Measurements from ENCODE around the gene OBP2A.
A peak's percentile ranks its signal among the peaks of the same experiment; 100 is the strongest.
"Not testable (repeated sequence)": the region's sequence is repeated elsewhere in the genome, so short reads cannot be mapped to it uniquely, and the experiment has no call there.

OBP2A gene

DNA sequence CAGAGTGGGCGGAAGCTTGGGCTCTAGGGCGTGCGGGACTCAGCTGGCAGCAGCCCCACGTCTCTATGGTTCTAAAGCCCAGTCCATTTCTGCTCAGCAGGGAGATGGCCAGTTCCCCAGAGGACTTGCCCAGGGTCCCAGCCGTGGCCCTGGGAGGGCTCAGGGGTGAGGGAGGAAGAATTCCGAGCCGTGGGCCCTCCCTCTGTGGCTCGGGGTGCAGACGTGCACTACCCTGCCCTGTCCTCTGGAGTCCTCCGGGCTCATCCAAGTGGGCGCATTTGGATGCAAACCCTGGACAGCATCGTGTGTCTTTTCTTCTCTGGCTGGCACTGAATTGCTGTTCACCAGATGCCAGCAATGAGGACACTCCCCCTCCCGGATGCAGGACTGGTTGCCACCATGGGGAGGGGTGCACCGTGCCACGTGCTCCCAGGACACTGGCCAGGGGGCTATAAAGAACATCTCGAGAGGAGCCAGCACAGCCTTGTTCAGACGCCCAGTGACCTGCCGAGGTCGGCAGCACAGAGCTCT is at the start of gene OBP2A:
TSS of gene OBP2A (plus strand) at position 481 of the 531 bp plus-strand sequence. CDS start 55 bp downstream, outside the sequence.
- H3K9me3 Mint-ChIP-seq (ENCODE audit: low read depth); H3K36me3 Mint-ChIP-seq; H3K27ac Mint-ChIP-seq; H3K27me3 Mint-ChIP-seq; H3K4me1 Mint-ChIP-seq (ENCODE audit: low read depth); H3K4me3 Mint-ChIP-seq: not testable (repeated sequence)

- H3K4me3 Mint-ChIP-seq = peak overlapping the region; percentile 78
- no peaks in the 10 kb centered on the region for H3K36me3 Mint-ChIP-seq
- H3K27me3 Mint-ChIP-seq = no peaks in the 10 kb centered on the region
- H3K4me1 Mint-ChIP-seq (ENCODE audit: low read depth) = peaks cover 14% of the 10 kb centered on the region
- no peaks in the 10 kb centered on the region for H3K9me3 Mint-ChIP-seq (ENCODE audit: low read depth)
- no peak overlapping the region for H3K27ac Mint-ChIP-seq
Measured at GRCh38 chr9:135498381-135499126, 47.4 kb upstream of the OBP2A start.

DNA sequence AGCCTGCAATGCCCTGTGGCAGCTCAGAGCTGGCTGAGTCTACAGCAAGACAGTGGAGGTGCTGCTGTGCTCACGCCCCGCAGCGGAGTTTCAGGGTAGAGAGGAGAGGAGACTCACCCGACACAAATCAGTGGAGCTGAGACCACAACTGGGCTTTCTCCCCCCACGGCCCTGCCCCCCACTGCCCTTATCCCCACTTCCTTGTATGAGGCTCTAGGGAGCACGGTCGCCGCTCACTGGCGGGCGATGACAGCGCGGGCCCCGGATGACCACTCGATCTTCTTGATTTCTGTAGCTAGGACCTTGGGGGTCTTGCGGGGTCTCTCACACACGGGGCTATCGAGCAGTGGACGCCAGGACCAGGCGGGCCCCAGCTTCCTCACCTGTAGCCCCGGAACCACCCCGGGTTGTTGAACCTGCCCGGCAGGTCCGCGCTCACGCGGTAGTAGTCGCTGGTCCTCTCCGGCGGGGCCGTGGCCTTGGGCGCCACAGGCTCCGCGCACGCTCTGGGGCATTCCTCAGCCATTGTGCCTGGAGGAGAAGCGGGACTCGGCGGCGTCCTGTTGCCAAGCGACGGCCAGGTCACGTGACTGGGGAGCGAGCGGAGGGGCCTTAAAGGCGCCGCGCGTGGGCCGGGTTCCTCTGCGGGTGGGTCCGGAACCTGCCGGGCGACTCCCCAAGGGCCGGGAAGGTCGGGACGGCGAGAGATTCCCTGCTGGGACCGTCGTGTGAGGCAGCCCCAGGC is 46.4 kb upstream of the OBP2A start:
- Mint-ChIP-seq H3K4me1 (ENCODE audit: low read depth) (peaks cover 17% of the 10 kb centered on the region), H3K36me3 (peaks cover under 1% of the 10 kb centered on the region), H3K9me3 (ENCODE audit: low read depth) (no peaks in the 10 kb centered on the region), H3K27ac (no peak overlapping the region), H3K27me3 (no peaks in the 10 kb centered on the region), H3K4me3 (peak overlapping the region; percentile 78)

- Mint-ChIP-seq H3K9me3 (ENCODE audit: low read depth) (no peaks in the 10 kb centered on the region), H3K27me3 (no peaks in the 10 kb centered on the region), H3K4me3 (peak overlapping the region; percentile 91), H3K4me1 (ENCODE audit: low read depth) (peaks cover 19% of the 10 kb centered on the region), H3K36me3 (peaks cover 2% of the 10 kb centered on the region), H3K27ac (no peak overlapping the region)
Measured at GRCh38 chr9:135500071-135500524, 45.8 kb upstream of the OBP2A start.

DNA sequence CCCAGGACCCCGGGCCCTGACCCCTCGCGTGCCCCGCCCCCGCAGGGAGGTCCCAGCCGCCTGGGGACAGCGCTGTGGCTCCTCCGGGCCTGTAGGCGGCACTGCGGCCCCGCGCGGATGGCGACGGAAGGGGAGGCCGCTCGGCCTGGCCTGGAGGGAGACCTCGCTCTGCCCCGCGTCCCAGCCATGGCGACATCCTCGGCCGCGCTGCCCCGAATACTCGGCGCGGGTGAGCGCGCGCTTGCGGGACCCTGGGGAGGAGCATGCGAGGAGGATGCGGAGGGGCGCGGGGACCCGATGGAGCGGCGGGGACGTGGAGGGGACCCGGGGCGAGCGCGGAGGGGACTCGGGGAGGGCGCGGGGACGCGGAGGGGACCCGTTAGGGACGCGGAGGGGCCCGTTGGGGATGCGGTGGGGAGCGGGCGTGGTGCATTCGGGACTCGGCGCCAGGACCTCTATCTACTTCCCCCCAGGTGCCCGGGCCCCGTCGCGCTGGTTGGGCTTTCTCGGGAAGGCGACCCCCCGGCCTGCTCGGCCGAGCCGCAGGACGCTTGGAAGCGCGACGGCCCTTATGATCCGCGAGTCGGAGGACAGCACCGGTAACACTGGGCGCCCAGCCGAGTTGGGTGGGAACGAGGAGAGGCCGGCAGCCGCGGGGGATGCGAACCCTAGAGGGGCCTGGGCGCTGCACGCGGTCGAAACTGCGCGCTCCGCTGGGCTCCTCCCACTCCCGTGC is 45.2 kb upstream of the OBP2A start, which contains the start of gene MRPS2:
TSS of gene MRPS2 (plus strand) at position 158 of the 736 bp plus-strand sequence. CDS start at position 187, 29 bp downstream.
- Mint-ChIP-seq H3K27ac (peak within 1 kb of the TSS; percentile 93), H3K4me3 (peak within 1 kb of the TSS; percentile 91), H3K4me1 (ENCODE audit: low read depth) (peaks cover 19% of the 10 kb centered on the region), H3K9me3 (ENCODE audit: low read depth) (no peaks in the 10 kb centered on the region), H3K36me3 (peaks cover 2% of the 10 kb centered on the region), H3K27me3 (no peaks in the 10 kb centered on the region)

- no peaks in the 10 kb centered on the region for H3K27me3 Mint-ChIP-seq
- peak overlapping the region; percentile 91 for H3K4me3 Mint-ChIP-seq
- peak overlapping the region; percentile 58 for H3K27ac Mint-ChIP-seq
- peaks cover 2% of the 10 kb centered on the region for H3K36me3 Mint-ChIP-seq
- peaks cover 19% of the 10 kb centered on the region for H3K4me1 Mint-ChIP-seq (ENCODE audit: low read depth)
- no peaks in the 10 kb centered on the region for H3K9me3 Mint-ChIP-seq (ENCODE audit: low read depth)
Measured at GRCh38 chr9:135501261-135502167, 44.4 kb upstream of the OBP2A start.

DNA sequence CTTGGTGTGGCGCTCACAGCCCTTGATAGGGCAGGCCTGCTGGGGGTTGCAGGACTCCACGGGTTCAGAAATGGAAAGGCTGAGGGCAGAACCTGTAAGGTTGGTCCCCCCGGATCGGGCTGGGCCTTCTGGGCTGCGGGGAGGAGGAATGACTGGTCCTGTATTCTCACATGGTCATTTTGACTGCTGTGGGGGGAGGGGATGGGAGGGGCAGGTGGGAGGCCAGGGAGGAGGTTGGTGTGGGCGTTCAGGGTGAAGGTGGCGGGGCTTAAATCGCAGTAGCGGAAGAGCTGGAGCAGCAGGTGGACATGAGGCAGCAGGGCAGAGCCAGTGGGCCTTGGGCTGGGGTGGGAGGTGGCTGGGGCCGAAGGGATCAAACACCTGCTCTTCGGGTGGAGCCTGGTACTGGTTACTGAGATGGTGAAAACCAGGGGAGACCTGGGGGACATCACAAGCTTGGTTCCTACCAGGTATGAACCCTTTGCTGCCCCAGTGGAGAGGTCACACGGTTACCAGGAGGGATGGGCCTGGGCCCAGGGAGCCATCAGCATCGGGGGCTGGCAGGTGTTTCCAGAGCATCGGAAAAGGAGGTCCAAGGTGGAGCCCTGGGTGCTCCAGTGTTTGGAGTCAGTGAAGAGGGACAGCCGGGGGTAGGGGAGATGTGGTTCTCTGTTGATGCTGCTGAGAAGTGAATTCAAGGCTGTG is 43.6 kb upstream of the OBP2A start:
- Mint-ChIP-seq H3K4me1 (ENCODE audit: low read depth) (peaks cover 19% of the 10 kb centered on the region), H3K4me3 (peak overlapping the region; percentile 91), H3K27ac (peak overlapping the region; percentile 58), H3K36me3 (peaks cover 2% of the 10 kb centered on the region), H3K27me3 (no peaks in the 10 kb centered on the region), H3K9me3 (ENCODE audit: low read depth) (no peaks in the 10 kb centered on the region)

GRCh38 chr9:135502873-135503321 is 43.0 kb upstream of the OBP2A start:
- Mint-ChIP-seq H3K9me3 (ENCODE audit: low read depth) (no peaks in the 10 kb centered on the region), H3K4me1 (ENCODE audit: low read depth) (peaks cover 19% of the 10 kb centered on the region), H3K27me3 (no peaks in the 10 kb centered on the region), H3K27ac (peak overlapping the region; percentile 22), H3K4me3 (peak overlapping the region; percentile 64), H3K36me3 (peaks cover 2% of the 10 kb centered on the region)

- no peak overlapping the region for H3K27ac Mint-ChIP-seq
- H3K9me3 Mint-ChIP-seq (ENCODE audit: low read depth) = no peaks in the 10 kb centered on the region
- peak overlapping the region; percentile 57 for H3K4me3 Mint-ChIP-seq
Measured at GRCh38 chr9:135503371-135504261, 42.3 kb upstream of the OBP2A start.

GRCh38 chr9:135504262-135505243 is 41.4 kb upstream of the OBP2A start:
- Mint-ChIP-seq H3K9me3 (ENCODE audit: low read depth) (peaks cover 9% of the 10 kb centered on the region), H3K4me3 (peak overlapping the region; percentile 49), H3K4me1 (ENCODE audit: low read depth) (peaks cover 18% of the 10 kb centered on the region), H3K27ac (no peak overlapping the region), H3K36me3 (peaks cover 7% of the 10 kb centered on the region), H3K27me3 (no peaks in the 10 kb centered on the region)

More at GRCh38 chr9:135503371-135504261, 42.3 kb upstream of the OBP2A start:
- Mint-ChIP-seq H3K36me3 (peaks cover 2% of the 10 kb centered on the region), H3K4me1 (ENCODE audit: low read depth) (peaks cover 19% of the 10 kb centered on the region), H3K27me3 (no peaks in the 10 kb centered on the region)

DNA sequence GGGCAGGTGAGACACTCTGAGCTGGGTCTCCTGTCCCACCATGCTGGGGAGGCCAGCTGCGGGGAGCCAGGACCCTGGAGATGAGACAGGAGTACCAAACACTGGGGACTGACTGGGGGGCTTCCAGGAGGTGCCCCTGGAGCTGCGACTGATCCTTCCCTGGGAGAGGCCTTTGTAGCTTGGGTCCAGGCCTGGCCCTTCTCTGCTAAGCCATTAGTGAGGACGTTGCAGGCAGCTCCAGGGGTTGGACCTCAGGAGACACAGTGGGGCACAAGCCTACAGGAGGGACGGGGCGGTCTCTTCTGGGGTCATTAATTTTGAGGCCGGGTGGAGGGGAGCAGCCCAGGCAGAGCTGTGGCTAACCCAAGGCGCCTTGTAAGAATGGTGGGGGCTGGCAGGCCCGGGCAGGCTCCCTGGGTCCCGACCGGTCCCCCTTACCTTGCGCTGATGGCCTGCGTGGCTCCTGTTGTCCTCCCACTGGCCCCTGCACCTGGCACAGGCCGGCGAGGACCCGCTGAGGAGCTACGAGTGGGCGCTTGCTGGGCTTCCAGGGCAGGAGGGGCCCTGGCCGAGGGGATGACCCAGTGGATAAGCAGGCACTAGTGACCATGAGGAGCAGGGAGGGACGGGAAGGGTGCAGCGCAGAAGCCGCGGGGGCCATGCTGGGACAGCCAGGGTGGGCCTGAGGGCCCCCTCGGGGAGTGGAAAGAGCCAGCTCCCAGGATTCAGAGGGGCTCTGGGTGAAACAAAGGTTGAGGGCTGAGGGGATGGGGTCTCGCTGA is 40.3 kb upstream of the OBP2A start:
- Mint-ChIP-seq H3K4me1 (ENCODE audit: low read depth) (peaks cover 18% of the 10 kb centered on the region), H3K4me3 (no peak overlapping the region), H3K9me3 (ENCODE audit: low read depth) (peaks cover 10% of the 10 kb centered on the region), H3K27me3 (no peaks in the 10 kb centered on the region), H3K36me3 (peaks cover 8% of the 10 kb centered on the region), H3K27ac (no peak overlapping the region)
